Fibroblast of lung (primary cell): ENCODE measurements around the gene MFN2. TPM values are rescaled to one million over a fixed set of nuclear protein-coding genes. Genes with fewer than 3 reads are reported as not detected.

Experiments used
- DNase-seq, 2 donors: peaks; one replicate each; pipeline versions ENCODE4 v3.0.0 to v3.0.0-alpha.2; 2010; ENCODE audit warnings: low read depth in 2 of 2
- H2AFZ ChIP-seq: 2 replicates; pipeline ENCODE4 v1.5.1; 2012; ENCODE audit warnings: low read length, control low read depth, inconsistent platforms
- H3K27ac ChIP-seq: 2 replicates; pipeline ENCODE4 v1.5.1; 2011; ENCODE audit warnings: low read length, control low read depth; ENCODE audit not compliant: insufficient read depth
- H3K27me3 ChIP-seq: 2 replicates; pipeline ENCODE4 v1.5.1; 2011; ENCODE audit warnings: mild to moderate bottlenecking, low read length; ENCODE audit not compliant: control insufficient read depth, insufficient read depth
- H3K36me3 ChIP-seq: 2 replicates; pipeline ENCODE4 v1.5.1; 2011; ENCODE audit warnings: low read length; ENCODE audit not compliant: control insufficient read depth, insufficient read depth
- H3K4me1 ChIP-seq: 2 replicates; pipeline ENCODE4 v1.5.1; 2011; ENCODE audit warnings: low read length; ENCODE audit not compliant: control insufficient read depth, insufficient read depth; ENCODE audit errors: extremely low read depth
- H3K4me2 ChIP-seq: 2 replicates; pipeline ENCODE4 v1.5.1; 2011; ENCODE audit warnings: low read length, control low read depth; ENCODE audit not compliant: insufficient read depth; ENCODE audit errors: extremely low read depth
- H3K4me3 ChIP-seq, 4 experiments: fragments of 200-600 bp in 1 of 4; sonication (generic) in 1 of 4; replicated peaks in 1 of 4; 2 replicates each; pipeline ENCODE4 v1.5.1; 2011 to 2016; ENCODE audit warnings: low read length in 4 of 4, low read depth in 3 of 4, mild to moderate bottlenecking in 3 of 4, control low read depth in 2 of 4, inconsistent platforms in 1 of 4, mixed read lengths in 1 of 4; ENCODE audit not compliant: insufficient read depth in 1 of 4; ENCODE audit errors: control extremely low read depth in 1 of 4
- H3K79me2 ChIP-seq: 2 replicates; pipeline ENCODE4 v1.5.1; 2012; ENCODE audit warnings: mild to moderate bottlenecking, low read length, inconsistent platforms; ENCODE audit not compliant: control insufficient read depth, insufficient read depth
- H3K9ac ChIP-seq: 2 replicates; pipeline ENCODE4 v1.5.1; 2011; ENCODE audit warnings: mild to moderate bottlenecking, low read length, control low read depth; ENCODE audit not compliant: insufficient read depth
- H3K9me3 ChIP-seq: 2 replicates; pipeline ENCODE4 v1.5.1; 2012; ENCODE audit warnings: low read depth, low read length; ENCODE audit not compliant: control insufficient read depth, insufficient read depth
- H4K20me1 ChIP-seq: 2 replicates; pipeline ENCODE4 v1.5.1; 2011; ENCODE audit warnings: low read length; ENCODE audit not compliant: control insufficient read depth, insufficient read depth; ENCODE audit errors: extremely low read depth
- EZH2 ChIP-seq: IDR thresholded peaks from 2 replicates; pipeline ENCODE4 v1.5.1; 2012; ENCODE audit warnings: low read length, control low read depth, mild to moderate bottlenecking; ENCODE audit errors: missing control alignments
- polyA plus RNA-seq, 2 donors: library from polyadenylated mRNA; depleted of rRNA in 1 of 2; stranded (reverse) in 1 of 2; unstranded in 1 of 2; fragments of >200 nt; gene quantifications; 2 replicates each; pipeline ENCODE4 v1.2.1, GENCODE V29; 2011 to 2012; ENCODE audit warnings: missing spikeins in 1 of 2
- total RNA-seq: library from RNA; depleted of rRNA; stranded (reverse); fragments of >200 nt; gene quantifications from 2 replicates; pipeline ENCODE4 v1.2.1, GENCODE V29; 2014
- TF ChIP-seq, protein P1 (sequence below), 2 donors: IDR thresholded peaks in 1 of 2; conservative IDR thresholded peaks in 1 of 2; 1 replicate in 1 of 2; 2 replicates in 1 of 2; pipeline ENCODE4 v1.5.1; 2011 to 2012; ENCODE audit warnings: low read length in 2 of 2, control low read depth in 1 of 2, inconsistent platforms in 1 of 2, low read depth in 1 of 2, mild to moderate bottlenecking in 1 of 2

MFN2 gene
- total and polyA plus RNA-seq, 2 donors (not counting 1 experiment from before 2014, with no cell fraction given) = 50.6 to 52.5 TPM

DNA sequence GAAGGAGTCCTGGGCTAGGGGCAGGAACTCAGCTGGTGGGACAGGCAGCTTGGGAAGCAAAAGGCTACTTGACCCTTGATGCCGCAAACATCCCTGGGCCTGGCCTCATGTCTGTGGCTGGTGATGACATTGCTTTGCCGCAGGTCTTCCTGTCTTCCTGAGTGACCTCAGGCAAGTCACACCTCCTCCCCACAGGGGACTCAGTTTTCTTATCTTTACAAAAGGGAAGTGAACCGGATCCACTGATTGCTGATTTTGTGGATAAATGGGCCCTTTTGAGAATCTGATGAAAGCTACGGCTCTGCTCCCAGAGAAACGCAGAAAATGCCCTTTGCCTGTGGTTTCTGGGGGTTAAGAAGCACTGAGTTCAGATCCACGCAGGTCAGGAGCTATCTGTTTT lies 25.0 kb upstream of the MFN2 start:
- Histone ChIP-seq H3K27me3 (no peaks in the 10 kb centered on the region), H3K9ac (no peak overlapping the region), H2AFZ (no peak overlapping the region), H3K79me2 (no peaks in the 10 kb centered on the region), H3K9me3 (no peaks in the 10 kb centered on the region), H3K36me3 (peaks cover 21% of the 10 kb centered on the region), H3K27ac (no peak overlapping the region), H3K4me2 (no peak overlapping the region), H4K20me1 (no peaks in the 10 kb centered on the region), H3K4me3 (no peak overlapping the region), H3K4me1 (no peaks in the 10 kb centered on the region)
- DNase-seq = no peak
- TF ChIP-seq, protein P1, sequence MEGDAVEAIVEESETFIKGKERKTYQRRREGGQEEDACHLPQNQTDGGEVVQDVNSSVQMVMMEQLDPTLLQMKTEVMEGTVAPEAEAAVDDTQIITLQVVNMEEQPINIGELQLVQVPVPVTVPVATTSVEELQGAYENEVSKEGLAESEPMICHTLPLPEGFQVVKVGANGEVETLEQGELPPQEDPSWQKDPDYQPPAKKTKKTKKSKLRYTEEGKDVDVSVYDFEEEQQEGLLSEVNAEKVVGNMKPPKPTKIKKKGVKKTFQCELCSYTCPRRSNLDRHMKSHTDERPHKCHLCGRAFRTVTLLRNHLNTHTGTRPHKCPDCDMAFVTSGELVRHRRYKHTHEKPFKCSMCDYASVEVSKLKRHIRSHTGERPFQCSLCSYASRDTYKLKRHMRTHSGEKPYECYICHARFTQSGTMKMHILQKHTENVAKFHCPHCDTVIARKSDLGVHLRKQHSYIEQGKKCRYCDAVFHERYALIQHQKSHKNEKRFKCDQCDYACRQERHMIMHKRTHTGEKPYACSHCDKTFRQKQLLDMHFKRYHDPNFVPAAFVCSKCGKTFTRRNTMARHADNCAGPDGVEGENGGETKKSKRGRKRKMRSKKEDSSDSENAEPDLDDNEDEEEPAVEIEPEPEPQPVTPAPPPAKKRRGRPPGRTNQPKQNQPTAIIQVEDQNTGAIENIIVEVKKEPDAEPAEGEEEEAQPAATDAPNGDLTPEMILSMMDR (conservative IDR thresholded peaks at IDR 0.05 in 1 of 2, IDR thresholded peaks at IDR 0.05 in 1 of 2; ENCODE audit: low read depth in 1 of 2, low read length in 2 of 2) = no peak
- TF ChIP-seq EZH2 = no peak

DNA sequence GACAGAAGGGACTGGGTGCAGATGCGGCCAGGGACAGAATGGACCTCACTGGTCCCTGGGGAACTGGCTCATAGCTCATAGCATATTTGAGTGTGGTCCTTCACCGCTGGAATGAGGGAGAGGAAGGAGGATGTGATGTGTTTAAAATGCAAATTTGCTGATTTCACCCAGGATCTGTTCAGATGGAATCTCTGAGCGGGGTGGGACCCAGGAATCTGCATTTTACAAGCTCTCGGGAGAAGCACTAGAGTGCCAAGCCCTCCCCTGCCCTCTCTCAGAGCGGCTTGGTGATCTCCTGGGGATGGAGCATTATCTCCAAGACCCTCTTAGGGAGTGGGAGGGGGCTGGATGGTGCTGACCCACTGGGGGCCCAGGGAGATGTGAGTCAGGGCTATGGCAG lies 22.8 kb upstream of the MFN2 start:
- peaks cover 21% of the 10 kb centered on the region for H3K36me3 ChIP-seq
- H4K20me1 ChIP-seq = no peaks in the 10 kb centered on the region
- no peak for DNase-seq
- H2AFZ ChIP-seq = no peak overlapping the region
- TF ChIP-seq, protein P1 (conservative IDR thresholded peaks at IDR 0.05 in 1 of 2, IDR thresholded peaks at IDR 0.05 in 1 of 2; ENCODE audit: low read depth in 1 of 2, low read length in 2 of 2) = no peak
- no peak for TF ChIP-seq EZH2
- H3K79me2 ChIP-seq = no peaks in the 10 kb centered on the region
- H3K9me3 ChIP-seq = no peaks in the 10 kb centered on the region
- H3K27ac ChIP-seq = no peak overlapping the region
- H3K9ac ChIP-seq = no peak overlapping the region
- no peaks in the 10 kb centered on the region for H3K4me1 ChIP-seq
- H3K4me2 ChIP-seq = no peak overlapping the region
- H3K27me3 ChIP-seq = no peaks in the 10 kb centered on the region
- H3K4me3 ChIP-seq = no peak overlapping the region

GRCh38 chr1:11957897-11958296 lies 22.3 kb upstream of the MFN2 start:
- Histone ChIP-seq H3K9me3 (no peaks in the 10 kb centered on the region), H3K79me2 (no peaks in the 10 kb centered on the region), H3K9ac (no peak overlapping the region), H3K4me1 (no peaks in the 10 kb centered on the region), H3K4me2 (no peak overlapping the region), H3K4me3 (no peak overlapping the region), H3K27me3 (no peaks in the 10 kb centered on the region), H3K27ac (no peak overlapping the region), H2AFZ (no peak overlapping the region), H3K36me3 (peaks cover 21% of the 10 kb centered on the region), H4K20me1 (no peaks in the 10 kb centered on the region)
- no peak for DNase-seq
- TF ChIP-seq EZH2 = no peak
- TF ChIP-seq, protein P1 (conservative IDR thresholded peaks at IDR 0.05 in 1 of 2, IDR thresholded peaks at IDR 0.05 in 1 of 2; ENCODE audit: low read depth in 1 of 2, low read length in 2 of 2) = no peak
